ENCODE data around the gene NRXN3.

The NRXN3 gene

DNA sequence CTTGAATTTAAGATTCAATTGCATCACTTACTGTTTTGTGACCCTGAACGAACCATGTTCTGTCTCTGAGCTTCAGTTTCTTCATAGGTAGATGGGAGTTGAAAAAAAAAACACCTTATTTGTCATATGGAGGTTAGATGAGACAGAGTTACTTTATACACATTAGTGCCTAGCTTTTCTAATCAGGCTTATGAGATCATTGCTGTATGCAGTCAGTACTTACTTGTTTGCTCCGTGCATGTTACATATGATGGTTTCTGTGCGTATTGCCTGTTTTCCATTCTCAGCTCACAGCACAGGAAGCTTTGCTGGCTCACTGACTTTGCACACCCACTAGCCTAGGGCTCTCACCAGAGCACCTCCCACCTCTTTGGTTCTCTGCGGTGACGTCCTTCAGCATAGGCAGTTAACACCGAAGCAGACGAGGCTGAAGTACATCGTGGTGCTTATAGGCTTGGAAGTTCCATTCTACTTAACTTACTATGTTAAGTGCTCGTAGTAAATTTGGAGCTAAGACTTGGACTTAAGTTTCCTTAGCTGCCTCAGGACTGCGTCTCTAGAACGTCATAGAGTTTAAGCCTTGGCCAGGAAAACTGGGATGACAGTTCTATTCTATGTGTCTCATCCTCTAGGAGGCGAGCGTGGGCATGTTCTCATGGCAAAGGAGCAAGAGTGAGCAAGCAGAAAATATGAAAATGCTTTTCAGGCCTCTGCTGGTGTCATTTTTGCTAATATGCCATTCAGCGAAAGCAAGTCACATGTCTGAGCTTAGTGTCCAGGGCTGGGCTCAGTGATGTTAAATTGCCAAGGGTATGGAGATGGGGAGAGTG, 57.3 kb downstream of the NRXN3 start:
- ChIA-PET POLR2A (no interaction called here), CTCF (interaction anchor here (1.3 kb wide), 2 partner anchors 19 to 29 kb away, joined by 3 to 4 read pairs; no protein-coding TSS in a partner anchor)
- DNase-seq (ENCODE audit: extremely low spot score), result no peak
- TF ChIP-seq, protein P1, sequence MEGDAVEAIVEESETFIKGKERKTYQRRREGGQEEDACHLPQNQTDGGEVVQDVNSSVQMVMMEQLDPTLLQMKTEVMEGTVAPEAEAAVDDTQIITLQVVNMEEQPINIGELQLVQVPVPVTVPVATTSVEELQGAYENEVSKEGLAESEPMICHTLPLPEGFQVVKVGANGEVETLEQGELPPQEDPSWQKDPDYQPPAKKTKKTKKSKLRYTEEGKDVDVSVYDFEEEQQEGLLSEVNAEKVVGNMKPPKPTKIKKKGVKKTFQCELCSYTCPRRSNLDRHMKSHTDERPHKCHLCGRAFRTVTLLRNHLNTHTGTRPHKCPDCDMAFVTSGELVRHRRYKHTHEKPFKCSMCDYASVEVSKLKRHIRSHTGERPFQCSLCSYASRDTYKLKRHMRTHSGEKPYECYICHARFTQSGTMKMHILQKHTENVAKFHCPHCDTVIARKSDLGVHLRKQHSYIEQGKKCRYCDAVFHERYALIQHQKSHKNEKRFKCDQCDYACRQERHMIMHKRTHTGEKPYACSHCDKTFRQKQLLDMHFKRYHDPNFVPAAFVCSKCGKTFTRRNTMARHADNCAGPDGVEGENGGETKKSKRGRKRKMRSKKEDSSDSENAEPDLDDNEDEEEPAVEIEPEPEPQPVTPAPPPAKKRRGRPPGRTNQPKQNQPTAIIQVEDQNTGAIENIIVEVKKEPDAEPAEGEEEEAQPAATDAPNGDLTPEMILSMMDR (IDR thresholded peaks at IDR 0.05; ENCODE audit: control extremely low read depth, extremely low read depth, low read depth, missing control alignments), result no peak

- ChIA-PET POLR2A (no interaction called here), CTCF (interaction anchor here (1.3 kb wide), 1 partner anchor 21 kb away, joined by 3 read pairs; no protein-coding TSS in a partner anchor)
- TF ChIP-seq, protein P1 (IDR thresholded peaks at IDR 0.05; ENCODE audit: control extremely low read depth, extremely low read depth, low read depth, missing control alignments), result no peak
- no peak for DNase-seq (ENCODE audit: extremely low spot score)
These were observed 58.6 kb downstream of the NRXN3 start for GRCh38 chr14:78228702-78229327.

DNA sequence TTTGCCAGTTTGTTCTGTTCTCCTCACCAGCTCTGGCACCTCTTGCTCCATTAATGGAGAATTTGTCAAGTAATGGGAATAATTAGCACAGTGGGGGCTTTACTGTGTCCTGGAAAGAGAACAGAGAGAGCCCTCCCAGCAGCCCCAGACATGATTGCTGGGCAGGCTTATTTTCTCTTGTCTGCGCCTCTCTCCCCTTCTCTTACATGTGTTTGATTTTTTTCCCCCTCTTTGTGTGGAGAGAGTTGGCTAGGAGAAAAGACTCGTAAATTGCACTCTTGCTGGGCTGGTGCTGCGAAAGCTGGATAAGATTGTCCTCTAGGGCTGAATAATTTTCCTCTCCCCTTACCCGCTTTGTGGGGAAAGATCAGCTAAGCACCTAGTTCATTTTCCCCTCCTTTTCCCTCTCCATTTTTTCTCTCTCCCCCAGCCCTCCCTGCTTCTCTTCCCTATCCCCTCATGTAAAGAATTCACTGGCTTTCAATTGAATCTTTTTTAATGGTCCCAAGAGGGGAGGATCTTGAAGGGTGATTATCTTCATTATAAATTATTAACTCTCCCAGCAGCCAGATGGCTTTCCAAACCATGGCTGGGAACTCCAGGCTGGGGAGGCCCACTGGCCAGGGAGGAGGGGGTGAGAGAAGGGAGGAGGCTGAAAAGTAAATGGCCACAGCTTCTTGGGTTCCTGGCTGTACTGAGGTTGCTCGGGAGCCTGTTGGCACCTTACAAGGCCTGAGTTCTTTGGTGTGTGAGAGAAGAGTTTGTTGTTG, 62.2 kb downstream of the NRXN3 start:
- POLR2A ChIA-PET, result no interaction called here
- CTCF ChIA-PET, result no interaction called here
- DNase-seq (ENCODE audit: extremely low spot score), result no peak
- TF ChIP-seq, protein P1 (IDR thresholded peaks at IDR 0.05; ENCODE audit: control extremely low read depth, extremely low read depth, low read depth, missing control alignments), result no peak

DNA sequence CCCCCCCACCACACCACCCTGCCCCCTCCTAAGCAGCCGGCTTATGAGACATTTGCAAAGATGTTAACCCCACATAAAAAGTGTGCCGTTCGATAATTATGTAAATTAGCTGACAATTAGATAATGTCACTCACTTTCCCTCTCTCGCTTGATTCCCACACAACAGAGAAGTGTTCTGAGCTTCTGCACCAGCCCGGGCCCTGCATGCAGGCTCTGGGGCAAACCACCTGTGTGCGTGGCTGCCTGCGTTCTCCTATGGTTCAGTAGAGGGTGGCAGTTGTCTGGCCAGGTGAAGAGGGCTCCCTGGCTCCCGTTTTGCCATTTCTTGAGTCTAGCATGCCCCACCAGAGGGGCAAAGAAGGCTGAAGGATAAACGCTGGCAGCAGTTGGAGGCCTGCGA, 68.0 kb downstream of the NRXN3 start:
- CTCF ChIA-PET, result no interaction called here
- POLR2A ChIA-PET, result no interaction called here

GRCh38 chr14:78240567-78240966, 70.4 kb downstream of the NRXN3 start:
- DNase-seq (ENCODE audit: extremely low spot score), result no peak
- TF ChIP-seq, protein P1 (IDR thresholded peaks at IDR 0.05; ENCODE audit: control extremely low read depth, extremely low read depth, low read depth, missing control alignments), result no peak
- CTCF ChIA-PET, result interaction anchor here (0.8 to 0.9 kb wide), 2 partner anchors 16 to 26 kb away, joined by 3 read pairs; no protein-coding TSS in a partner anchor
- POLR2A ChIA-PET, result no interaction called here

More for the DNA sequence above, 68.0 kb downstream of the NRXN3 start:
- no peak for DNase-seq (ENCODE audit: extremely low spot score)
- TF ChIP-seq, protein P1 (IDR thresholded peaks at IDR 0.05; ENCODE audit: control extremely low read depth, extremely low read depth, low read depth, missing control alignments), result no peak

DNA sequence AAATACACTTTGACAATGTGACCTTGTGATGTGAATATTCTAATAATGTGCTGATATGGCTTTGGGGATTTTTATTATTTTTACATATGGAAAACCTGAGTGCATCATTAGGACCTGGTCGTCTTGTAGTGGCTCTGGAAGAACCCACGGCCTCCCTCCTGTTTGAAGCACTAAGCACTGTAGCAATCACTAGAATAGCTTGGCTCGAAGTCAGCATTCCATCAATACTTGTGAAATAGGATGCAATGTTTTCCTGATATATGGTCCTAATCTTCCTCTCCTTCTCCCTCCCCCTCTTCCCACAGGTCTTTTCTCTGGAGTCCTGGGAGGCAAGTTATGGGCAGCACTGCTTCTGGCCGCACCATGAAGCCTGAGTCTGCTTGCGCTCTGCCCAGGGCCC, 71.9 kb downstream of the NRXN3 start:
- no peak for DNase-seq (ENCODE audit: extremely low spot score)
- ChIA-PET POLR2A (no interaction called here), CTCF (no interaction called here)
- TF ChIP-seq, protein P1 (IDR thresholded peaks at IDR 0.05; ENCODE audit: control extremely low read depth, extremely low read depth, low read depth, missing control alignments), result no peak
